B cell (primary cell): Measurements from ENCODE around the gene PGM2.

Experiments
- EZH2 ChIP-seq: IDR thresholded peaks from 2 replicates; pipeline ENCODE4 v1.6.1; 2012; ENCODE audit warnings: borderline replicate concordance, low read depth, mild to moderate bottlenecking, moderate library complexity, low read length; ENCODE audit not compliant: insufficient read depth, poor library complexity, severe bottlenecking
- TF ChIP-seq, protein P1 (sequence below): fragments of 200-600 bp; IDR thresholded peaks from one replicate; pipeline ENCODE4 v1.8.0; 2022; ENCODE audit warnings: antibody characterized with exemption, mild to moderate bottlenecking

DNA sequence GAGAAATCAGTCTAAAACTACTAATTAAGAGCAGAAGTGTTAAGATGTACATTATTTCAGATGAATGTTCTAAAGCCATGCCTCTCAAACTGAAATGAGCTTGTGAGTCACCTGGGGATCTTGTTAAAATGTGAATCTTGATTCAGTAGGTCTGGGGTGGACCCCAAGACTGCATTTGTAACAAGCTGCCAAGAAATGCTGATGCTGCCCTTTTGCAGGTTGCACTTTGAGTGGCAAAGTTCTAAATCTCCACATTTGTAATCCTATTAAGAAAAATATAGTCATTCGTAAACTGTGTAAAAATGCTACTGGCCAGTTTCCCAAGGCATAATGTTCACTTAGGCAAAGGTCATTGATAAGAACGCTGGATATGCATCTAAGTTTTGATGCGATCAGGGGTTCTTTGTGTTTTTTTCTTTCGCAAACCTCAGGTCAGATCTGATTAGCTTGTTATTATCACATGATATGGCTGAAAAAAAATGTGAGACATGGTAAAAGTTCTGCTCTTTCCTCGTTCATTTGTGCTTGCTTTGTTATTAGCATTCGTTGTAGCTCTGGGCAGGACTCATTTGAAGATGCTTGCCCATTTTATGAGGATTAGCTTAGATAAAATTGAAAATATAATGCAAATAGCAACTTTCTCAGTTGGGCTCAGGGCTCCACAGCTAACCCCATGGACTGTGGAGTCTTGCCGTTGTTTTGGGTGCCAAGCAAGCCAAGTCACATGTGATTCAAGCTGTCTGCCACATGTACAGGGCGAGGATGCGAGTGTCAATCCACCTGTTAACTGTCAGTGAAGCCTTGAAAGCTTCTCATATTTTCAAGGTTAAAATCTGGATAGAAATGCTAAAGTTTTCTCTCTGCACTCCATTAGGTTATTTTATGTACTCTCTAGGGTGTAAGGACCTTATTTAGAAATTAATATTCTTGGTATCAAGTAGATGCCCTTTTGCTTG is 76.5 kb downstream of the PGM2 start:
- TF ChIP-seq, protein P1, sequence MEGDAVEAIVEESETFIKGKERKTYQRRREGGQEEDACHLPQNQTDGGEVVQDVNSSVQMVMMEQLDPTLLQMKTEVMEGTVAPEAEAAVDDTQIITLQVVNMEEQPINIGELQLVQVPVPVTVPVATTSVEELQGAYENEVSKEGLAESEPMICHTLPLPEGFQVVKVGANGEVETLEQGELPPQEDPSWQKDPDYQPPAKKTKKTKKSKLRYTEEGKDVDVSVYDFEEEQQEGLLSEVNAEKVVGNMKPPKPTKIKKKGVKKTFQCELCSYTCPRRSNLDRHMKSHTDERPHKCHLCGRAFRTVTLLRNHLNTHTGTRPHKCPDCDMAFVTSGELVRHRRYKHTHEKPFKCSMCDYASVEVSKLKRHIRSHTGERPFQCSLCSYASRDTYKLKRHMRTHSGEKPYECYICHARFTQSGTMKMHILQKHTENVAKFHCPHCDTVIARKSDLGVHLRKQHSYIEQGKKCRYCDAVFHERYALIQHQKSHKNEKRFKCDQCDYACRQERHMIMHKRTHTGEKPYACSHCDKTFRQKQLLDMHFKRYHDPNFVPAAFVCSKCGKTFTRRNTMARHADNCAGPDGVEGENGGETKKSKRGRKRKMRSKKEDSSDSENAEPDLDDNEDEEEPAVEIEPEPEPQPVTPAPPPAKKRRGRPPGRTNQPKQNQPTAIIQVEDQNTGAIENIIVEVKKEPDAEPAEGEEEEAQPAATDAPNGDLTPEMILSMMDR = no peak
- no peak for TF ChIP-seq EZH2
